Measurements from ENCODE around the gene EIF1AD.
"Not testable (repeated sequence)": the region's sequence is repeated elsewhere in the genome, so short reads cannot be mapped to it uniquely, and the experiment has no call there.

The EIF1AD gene

GRCh38 chr11:66001942-66002647 lies at the start of gene EIF1AD, which contains the start of gene BANF1:
Gene EIF1AD, minus strand, starts transcription at chr11:66002157. Its CDS starts 1,768 bp downstream, at chr11:66000389.
Gene BANF1, plus strand, starts transcription at chr11:66002503. Its CDS starts 748 bp downstream, at chr11:66003251.
- DNase-seq (ENCODE audit: low read depth), result peak; percentile 84

GRCh38 chr11:66051371-66051765 lies 49.4 kb upstream of the EIF1AD start:
- no peak for DNase-seq (ENCODE audit: low read depth)

GRCh38 chr11:66050581-66051231 lies 48.7 kb upstream of the EIF1AD start:
- no peak for DNase-seq (ENCODE audit: low read depth)

GRCh38 chr11:66048547-66049323 lies 46.8 kb upstream of the EIF1AD start, which contains the start of gene GAL3ST3:
Gene GAL3ST3, minus strand, starts transcription at chr11:66049161. Its CDS starts 3,746 bp downstream, at chr11:66045415.
- no peak for DNase-seq (ENCODE audit: low read depth)

- no peak for DNase-seq (ENCODE audit: low read depth)
Measured at GRCh38 chr11:66047541-66048365, 45.8 kb upstream of the EIF1AD start.

- DNase-seq (ENCODE audit: low read depth), result no peak
Measured at GRCh38 chr11:66046901-66047300, 44.9 kb upstream of the EIF1AD start.

- peak; percentile 78 for DNase-seq (ENCODE audit: low read depth)
Measured at GRCh38 chr11:66045177-66045639, 43.3 kb upstream of the EIF1AD start.

GRCh38 chr11:66044757-66045156 lies 42.8 kb upstream of the EIF1AD start:
- no peak for DNase-seq (ENCODE audit: low read depth)

GRCh38 chr11:66042996-66043906 lies 41.3 kb upstream of the EIF1AD start:
- no peak for DNase-seq (ENCODE audit: low read depth)

- no peak for DNase-seq (ENCODE audit: low read depth)
Measured at GRCh38 chr11:66042227-66042995, 40.5 kb upstream of the EIF1AD start.

- no peak for DNase-seq (ENCODE audit: low read depth)
Measured at GRCh38 chr11:66039765-66040164, 37.8 kb upstream of the EIF1AD start.

GRCh38 chr11:66037327-66037726 lies 35.4 kb upstream of the EIF1AD start:
- DNase-seq (ENCODE audit: low read depth), result no peak

GRCh38 chr11:66036334-66036710 lies 34.4 kb upstream of the EIF1AD start:
- no peak for DNase-seq (ENCODE audit: low read depth)

- no peak for DNase-seq (ENCODE audit: low read depth)
Measured at GRCh38 chr11:66035653-66036333, 33.8 kb upstream of the EIF1AD start.

GRCh38 chr11:66032957-66033735 lies 31.2 kb upstream of the EIF1AD start:
- no peak for DNase-seq (ENCODE audit: low read depth)

- DNase-seq (ENCODE audit: low read depth), result no peak
Measured at GRCh38 chr11:66026017-66026529, 24.1 kb upstream of the EIF1AD start, which contains the start of gene CATSPER1. Gene CATSPER1, minus strand, starts transcription at chr11:66026479. Its CDS starts 100 bp downstream, at chr11:66026379.

- not testable (repeated sequence) for DNase-seq (ENCODE audit: low read depth)
Measured at GRCh38 chr11:66023186-66023440, 21.2 kb upstream of the EIF1AD start.
